Testis (tissue), 2 donors: Measurements from ENCODE around the gene SLC22A1.

Source experiments
- POLR2A ChIP-seq: fragments of 450-650 bp; IDR thresholded peaks from one replicate; pipeline ENCODE4 v1.6.1; 2017; ENCODE audit warnings: antibody characterized with exemption, mild to moderate bottlenecking, moderate library complexity
- TF ChIP-seq, protein P1 (sequence below), 3 experiments: fragments of 450-650 bp in 2 of 3; fragments of 200-600 bp in 1 of 3; sonication (generic) in 1 of 3; IDR thresholded peaks; one replicate each; pipeline ENCODE4 v1.5.1; 2016 to 2019; ENCODE audit warnings: antibody characterized with exemption in 3 of 3, mild to moderate bottlenecking in 2 of 3, moderate library complexity in 1 of 3

DNA sequence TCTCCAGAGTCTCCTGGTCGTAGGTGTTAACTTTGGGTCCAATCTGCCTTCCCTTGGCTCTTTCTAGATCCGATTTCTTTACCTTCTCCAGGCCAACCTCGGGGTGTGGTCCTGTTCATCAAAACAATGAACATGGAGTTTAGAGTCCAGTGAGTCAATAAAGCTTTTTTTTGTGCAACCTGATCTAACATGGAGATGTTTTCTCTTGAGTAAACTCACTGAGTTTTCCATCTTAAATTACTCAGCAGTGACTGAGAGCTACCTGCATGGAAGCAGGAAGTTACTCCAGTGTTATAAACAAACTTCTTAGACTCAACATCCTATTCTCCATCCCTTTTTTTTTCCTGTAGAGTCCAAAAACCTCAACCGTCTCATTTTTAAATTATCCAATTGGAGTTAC lies 14.9 kb upstream of the SLC22A1 start:
- TF ChIP-seq, protein P1, sequence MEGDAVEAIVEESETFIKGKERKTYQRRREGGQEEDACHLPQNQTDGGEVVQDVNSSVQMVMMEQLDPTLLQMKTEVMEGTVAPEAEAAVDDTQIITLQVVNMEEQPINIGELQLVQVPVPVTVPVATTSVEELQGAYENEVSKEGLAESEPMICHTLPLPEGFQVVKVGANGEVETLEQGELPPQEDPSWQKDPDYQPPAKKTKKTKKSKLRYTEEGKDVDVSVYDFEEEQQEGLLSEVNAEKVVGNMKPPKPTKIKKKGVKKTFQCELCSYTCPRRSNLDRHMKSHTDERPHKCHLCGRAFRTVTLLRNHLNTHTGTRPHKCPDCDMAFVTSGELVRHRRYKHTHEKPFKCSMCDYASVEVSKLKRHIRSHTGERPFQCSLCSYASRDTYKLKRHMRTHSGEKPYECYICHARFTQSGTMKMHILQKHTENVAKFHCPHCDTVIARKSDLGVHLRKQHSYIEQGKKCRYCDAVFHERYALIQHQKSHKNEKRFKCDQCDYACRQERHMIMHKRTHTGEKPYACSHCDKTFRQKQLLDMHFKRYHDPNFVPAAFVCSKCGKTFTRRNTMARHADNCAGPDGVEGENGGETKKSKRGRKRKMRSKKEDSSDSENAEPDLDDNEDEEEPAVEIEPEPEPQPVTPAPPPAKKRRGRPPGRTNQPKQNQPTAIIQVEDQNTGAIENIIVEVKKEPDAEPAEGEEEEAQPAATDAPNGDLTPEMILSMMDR (IDR thresholded peaks at IDR 0.05): no peak
- no peak for TF ChIP-seq POLR2A
